Measurements from ENCODE around the gene MRPS14.

Gene MRPS14

GRCh38 chr1:174984952-174985351 is 38.3 kb downstream of the MRPS14 start:
- DNase-seq (ENCODE audit: low read depth): no peak

GRCh38 chr1:174982971-174983689 is 40.1 kb downstream of the MRPS14 start:
- no peak for DNase-seq (ENCODE audit: low read depth)

GRCh38 chr1:174976436-174977108 is 46.7 kb downstream of the MRPS14 start:
- DNase-seq (ENCODE audit: low read depth): no peak

- no peak for DNase-seq (ENCODE audit: low read depth)
Observed at GRCh38 chr1:174975764-174976163, 47.5 kb downstream of the MRPS14 start.

GRCh38 chr1:174974711-174975119 is 48.5 kb downstream of the MRPS14 start:
- no peak for DNase-seq (ENCODE audit: low read depth)

GRCh38 chr1:174971902-174972301 is 51.3 kb downstream of the MRPS14 start:
- DNase-seq (ENCODE audit: low read depth): no peak

GRCh38 chr1:174971466-174971865 is 51.8 kb downstream of the MRPS14 start:
- DNase-seq (ENCODE audit: low read depth): no peak

- no peak for DNase-seq (ENCODE audit: low read depth)
Observed at GRCh38 chr1:174969977-174970376, 53.2 kb downstream of the MRPS14 start.

GRCh38 chr1:174968750-174969244 is 54.4 kb downstream of the MRPS14 start:
- DNase-seq (ENCODE audit: low read depth): no peak

GRCh38 chr1:174967845-174968705 is 55.1 kb downstream of the MRPS14 start:
- no peak for DNase-seq (ENCODE audit: low read depth)

- no peak for DNase-seq (ENCODE audit: low read depth)
Observed at GRCh38 chr1:174966008-174966572, 57.1 kb downstream of the MRPS14 start.

GRCh38 chr1:174965362-174966007 is 57.7 kb downstream of the MRPS14 start:
- DNase-seq (ENCODE audit: low read depth): no peak

- DNase-seq (ENCODE audit: low read depth): no peak
Observed at GRCh38 chr1:174964972-174965361, 58.3 kb downstream of the MRPS14 start.

GRCh38 chr1:174964261-174964971 is 58.8 kb downstream of the MRPS14 start:
- no peak for DNase-seq (ENCODE audit: low read depth)

- no peak for DNase-seq (ENCODE audit: low read depth)
Observed at GRCh38 chr1:174963529-174964125, 59.6 kb downstream of the MRPS14 start.

Measured in stimulated activated CD8-positive, alpha-beta memory T cell treated with anti-CD3 and anti-CD28 coated beads, Interleukin-4, amount 100 ng/mL, for 24 hours (primary cell).